ENCODE data around the gene MRPS7.

DNA sequence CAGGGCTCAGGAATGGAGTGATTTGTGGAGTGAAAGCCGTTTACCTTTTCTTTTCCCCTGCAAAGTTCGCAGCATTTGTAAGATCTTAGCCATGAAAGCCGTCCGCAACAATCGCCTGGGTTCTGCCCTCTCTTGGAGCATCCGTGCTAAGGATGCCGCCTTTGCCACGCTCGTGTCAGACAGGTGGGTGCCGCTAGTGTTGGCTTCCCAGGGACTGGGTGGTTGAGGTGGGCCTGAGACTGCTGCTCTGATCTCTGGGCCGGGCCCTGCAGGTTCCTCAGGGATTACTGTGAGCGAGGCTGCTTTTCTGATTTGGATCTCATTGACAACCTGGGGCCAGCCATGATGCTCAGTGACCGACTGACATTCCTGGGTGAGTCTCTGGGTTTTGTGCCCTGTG, 28.9 kb upstream of the MRPS7 start:
- TF ChIP-seq, protein P1, sequence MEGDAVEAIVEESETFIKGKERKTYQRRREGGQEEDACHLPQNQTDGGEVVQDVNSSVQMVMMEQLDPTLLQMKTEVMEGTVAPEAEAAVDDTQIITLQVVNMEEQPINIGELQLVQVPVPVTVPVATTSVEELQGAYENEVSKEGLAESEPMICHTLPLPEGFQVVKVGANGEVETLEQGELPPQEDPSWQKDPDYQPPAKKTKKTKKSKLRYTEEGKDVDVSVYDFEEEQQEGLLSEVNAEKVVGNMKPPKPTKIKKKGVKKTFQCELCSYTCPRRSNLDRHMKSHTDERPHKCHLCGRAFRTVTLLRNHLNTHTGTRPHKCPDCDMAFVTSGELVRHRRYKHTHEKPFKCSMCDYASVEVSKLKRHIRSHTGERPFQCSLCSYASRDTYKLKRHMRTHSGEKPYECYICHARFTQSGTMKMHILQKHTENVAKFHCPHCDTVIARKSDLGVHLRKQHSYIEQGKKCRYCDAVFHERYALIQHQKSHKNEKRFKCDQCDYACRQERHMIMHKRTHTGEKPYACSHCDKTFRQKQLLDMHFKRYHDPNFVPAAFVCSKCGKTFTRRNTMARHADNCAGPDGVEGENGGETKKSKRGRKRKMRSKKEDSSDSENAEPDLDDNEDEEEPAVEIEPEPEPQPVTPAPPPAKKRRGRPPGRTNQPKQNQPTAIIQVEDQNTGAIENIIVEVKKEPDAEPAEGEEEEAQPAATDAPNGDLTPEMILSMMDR (IDR thresholded peaks at IDR 0.05): no peak
- no peak for TF ChIP-seq POLR2A (IDR thresholded peaks at IDR 0.05)
- TF ChIP-seq POLR2AphosphoS5 (IDR thresholded peaks at IDR 0.05): no peak

Data from breast epithelium (tissue), 3 donors.